Pancreas (tissue), 10 donors: ENCODE data around the gene WASF2. TPM values are rescaled to one million over a fixed set of nuclear protein-coding genes. Genes with fewer than 3 reads are reported as not detected.

Experiments
- ATAC-seq, 4 donors: fragments of 200-7000 bp; cut with Tn5 transposase; one replicate each; pipeline versions ENCODE4 v1.8.0 to v1.9.1; 2020; ENCODE audit warnings: mild to moderate bottlenecking in 4 of 4, moderate library complexity in 4 of 4
- DNase-seq, 6 donors: peaks; one replicate each; pipeline ENCODE4 v3.0.0-alpha.2; 2020
- FAIRE-seq: peaks from 2 replicates; lab custom pipeline; 2012; peaks lifted over from hg19 to GRCh38; lab: Jason Lieb, UNC
- H3K27ac ChIP-seq, 4 donors: fragments of 200-600 bp; sonication (generic); 1 replicate in 3 of 4; 2 replicates in 1 of 4; pipeline versions ENCODE4 v1.5.0 to v1.8.0; 2020
- H3K27me3 ChIP-seq, 4 donors: fragments of 200-600 bp; one replicate each; pipeline ENCODE4 v1.8.0; 2021
- H3K36me3 ChIP-seq, 3 donors: fragments of 200-600 bp; sonication (generic) in 1 of 3; one replicate each; pipeline versions ENCODE4 v1.5.0 to v1.8.0; 2020 to 2021
- H3K4me1 ChIP-seq, 3 donors: fragments of 200-600 bp; one replicate each; pipeline ENCODE4 v1.8.0; 2021
- H3K4me3 ChIP-seq, 4 donors: fragments of 200-600 bp; sonication (generic) in 2 of 4; one replicate each; pipeline versions ENCODE4 v1.5.0 to v1.8.0; 2020 to 2021
- H3K9me3 ChIP-seq, 4 donors: fragments of 200-600 bp; one replicate each; pipeline ENCODE4 v1.8.0; 2021
- WGBS, 2 donors: extraction: QIAGEN DNeasy Blood & Tissue Kit; methylation state at CpG; one replicate each; pipeline ENCODE4 v1.1.7; 2013; 5-methylcytosine and 5-hydroxymethylcytosine counted together
- intact Hi-C, 3 donors: fragments of 100-400 bp; cut with DNase I; formaldehyde crosslinking; loops; one replicate each; pipeline versions ENCODE4 v1.11.1 to v1.14.2; 2022
- polyA plus RNA-seq, 2 donors: library from polyadenylated mRNA; stranded (reverse); fragments of 200-250 nt; gene quantifications; one replicate each; pipeline ENCODE4 v1.2.3, GENCODE V29; 2013
- total RNA-seq, 6 donors: library from RNA; stranded (reverse); fragmentation: NEBNext Ultra II Directional in 4 of 6; extraction: Animal tissue kit (Norgen Biotek cat#: 25700) in 4 of 6; gene quantifications; one replicate each; pipeline versions ENCODE4 v1.2.1 to v1.2.4, GENCODE V29; 2021 to 2023
- TF ChIP-seq, protein P1 (sequence below), 4 donors: fragments of 200-600 bp; sonication (generic) in 3 of 4; IDR thresholded peaks; one replicate each; pipeline versions ENCODE4 v1.5.0 to v1.8.0; 2021; ENCODE audit warnings: antibody characterized with exemption in 4 of 4
- donor health status: healthy with polysubstance abuse.
- donor health status: DM: no; HTN: no; CAD: no; lungs with moderate emphysema.
- donor health status: DM: no; HTN: no; CAD: no.
- donor health status: control.
- donor health status: control.
- donor health status: Bipolar disorder and iron deficiency.
- donor health status: DM: yes; HTN: yes; CAD: no.
- donor health status: DM: no; HTN: no; CAD: no.
- donor health status: DM: no; HTN: no; CAD: no.
- donor health status: DM: yes; HTN: yes; CAD: no.

The WASF2 gene
- total and polyA plus RNA-seq, 8 donors: 13.5 to 83.2 (median 51.4) TPM

DNA sequence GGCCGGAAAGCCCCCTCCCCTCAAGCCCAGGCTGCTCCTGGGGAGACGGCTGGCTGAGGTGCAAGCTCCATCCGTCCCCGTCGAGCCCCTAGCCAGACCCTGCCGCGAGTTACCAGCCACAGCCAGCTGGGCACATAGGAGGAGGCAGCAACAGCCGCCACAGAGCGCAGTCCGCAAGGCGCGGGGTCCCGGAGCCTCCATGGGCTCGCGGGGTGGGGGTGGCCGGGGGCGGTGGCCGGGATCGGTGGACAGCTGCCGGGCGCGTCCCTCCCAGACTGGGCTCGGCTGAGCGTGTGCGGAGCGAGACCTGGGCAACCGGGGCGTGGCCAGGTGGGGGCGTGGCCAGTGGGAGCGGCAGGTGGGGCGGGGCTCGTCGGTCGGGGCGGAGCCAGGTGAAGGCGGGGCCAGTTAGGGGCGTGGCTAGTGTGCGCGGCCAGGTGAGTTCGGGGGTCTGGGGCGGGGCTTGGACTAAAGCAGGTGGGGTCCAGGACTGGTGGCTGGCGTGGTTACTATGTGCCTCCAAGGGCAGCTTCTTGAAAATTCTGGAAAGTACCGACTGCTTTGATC, 106.8 kb downstream of the WASF2 start, which contains the start of gene CD164L2:
Gene CD164L2, minus strand, starts transcription at position 295 of the 567 bp plus-strand sequence. Its CDS starts 94 bp downstream, at position 201.
- intact Hi-C loops: loop anchor here in 1 of 3 donors (10.0 kb wide), 1 partner anchor 48 kb away; no protein-coding TSS in a partner anchor
- WGBS, 2 donors: 10 to 12% methylated on average over 37 to 43 of the region's 43 CpGs
- peak within 1 kb of the TSS in 2 of 4 donors; percentile 34 to 50 for H3K4me3 ChIP-seq
- no peaks in the 10 kb centered on the region for H3K36me3 ChIP-seq
- TF ChIP-seq, protein P1, sequence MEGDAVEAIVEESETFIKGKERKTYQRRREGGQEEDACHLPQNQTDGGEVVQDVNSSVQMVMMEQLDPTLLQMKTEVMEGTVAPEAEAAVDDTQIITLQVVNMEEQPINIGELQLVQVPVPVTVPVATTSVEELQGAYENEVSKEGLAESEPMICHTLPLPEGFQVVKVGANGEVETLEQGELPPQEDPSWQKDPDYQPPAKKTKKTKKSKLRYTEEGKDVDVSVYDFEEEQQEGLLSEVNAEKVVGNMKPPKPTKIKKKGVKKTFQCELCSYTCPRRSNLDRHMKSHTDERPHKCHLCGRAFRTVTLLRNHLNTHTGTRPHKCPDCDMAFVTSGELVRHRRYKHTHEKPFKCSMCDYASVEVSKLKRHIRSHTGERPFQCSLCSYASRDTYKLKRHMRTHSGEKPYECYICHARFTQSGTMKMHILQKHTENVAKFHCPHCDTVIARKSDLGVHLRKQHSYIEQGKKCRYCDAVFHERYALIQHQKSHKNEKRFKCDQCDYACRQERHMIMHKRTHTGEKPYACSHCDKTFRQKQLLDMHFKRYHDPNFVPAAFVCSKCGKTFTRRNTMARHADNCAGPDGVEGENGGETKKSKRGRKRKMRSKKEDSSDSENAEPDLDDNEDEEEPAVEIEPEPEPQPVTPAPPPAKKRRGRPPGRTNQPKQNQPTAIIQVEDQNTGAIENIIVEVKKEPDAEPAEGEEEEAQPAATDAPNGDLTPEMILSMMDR (IDR thresholded peaks at IDR 0.05): no peak
- no peaks in the 10 kb centered on the region for H3K9me3 ChIP-seq
- ATAC-seq: peak; percentile 94 to 99 (median 97)
- no peaks in the 10 kb centered on the region for H3K27me3 ChIP-seq
- H3K27ac ChIP-seq: no peak within 1 kb of the TSS
- peak; percentile 72 to 96 (median 88) for DNase-seq
- no peaks in the 10 kb centered on the region for H3K4me1 ChIP-seq
- FAIRE-seq: no peak

DNA sequence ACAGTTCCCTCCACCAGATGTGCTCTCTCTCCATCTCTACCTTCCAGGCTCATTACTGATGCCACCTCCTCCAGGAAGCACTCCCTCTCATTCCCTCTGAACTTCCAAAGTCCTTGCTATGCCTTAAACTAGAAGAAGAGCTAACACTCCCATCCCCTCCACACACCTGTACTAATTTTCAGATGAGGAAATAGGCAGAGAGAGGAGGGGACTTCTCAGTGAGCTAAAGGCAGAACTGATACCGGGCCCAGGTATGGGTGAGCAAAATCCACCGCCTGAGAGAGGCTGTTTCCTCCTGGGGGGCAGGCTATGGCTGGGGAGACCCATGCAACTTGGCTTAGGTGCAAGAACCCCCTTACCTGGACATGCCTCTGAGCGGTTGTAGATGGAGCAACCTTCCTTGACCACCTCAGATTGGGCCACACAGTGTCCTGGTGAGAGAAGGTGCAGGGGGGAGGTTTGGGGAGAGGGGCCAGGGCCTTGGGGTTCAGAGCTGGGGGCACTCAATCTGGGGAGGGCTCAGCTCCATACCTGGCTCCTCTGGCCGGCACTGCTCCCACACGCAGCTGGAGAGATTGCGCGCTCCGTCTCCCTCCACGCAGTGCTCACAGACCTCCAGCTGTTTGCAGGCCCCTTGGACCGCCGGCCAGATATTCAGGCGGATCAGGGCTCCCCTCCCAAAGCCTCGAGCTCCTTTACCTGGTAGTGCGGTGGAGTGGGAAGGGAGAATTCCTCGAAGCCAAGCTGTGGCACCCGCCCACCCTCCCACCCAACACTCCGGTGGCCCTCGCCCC, 107.8 kb downstream of the WASF2 start:
- H3K36me3 ChIP-seq: no peaks in the 10 kb centered on the region

DNA sequence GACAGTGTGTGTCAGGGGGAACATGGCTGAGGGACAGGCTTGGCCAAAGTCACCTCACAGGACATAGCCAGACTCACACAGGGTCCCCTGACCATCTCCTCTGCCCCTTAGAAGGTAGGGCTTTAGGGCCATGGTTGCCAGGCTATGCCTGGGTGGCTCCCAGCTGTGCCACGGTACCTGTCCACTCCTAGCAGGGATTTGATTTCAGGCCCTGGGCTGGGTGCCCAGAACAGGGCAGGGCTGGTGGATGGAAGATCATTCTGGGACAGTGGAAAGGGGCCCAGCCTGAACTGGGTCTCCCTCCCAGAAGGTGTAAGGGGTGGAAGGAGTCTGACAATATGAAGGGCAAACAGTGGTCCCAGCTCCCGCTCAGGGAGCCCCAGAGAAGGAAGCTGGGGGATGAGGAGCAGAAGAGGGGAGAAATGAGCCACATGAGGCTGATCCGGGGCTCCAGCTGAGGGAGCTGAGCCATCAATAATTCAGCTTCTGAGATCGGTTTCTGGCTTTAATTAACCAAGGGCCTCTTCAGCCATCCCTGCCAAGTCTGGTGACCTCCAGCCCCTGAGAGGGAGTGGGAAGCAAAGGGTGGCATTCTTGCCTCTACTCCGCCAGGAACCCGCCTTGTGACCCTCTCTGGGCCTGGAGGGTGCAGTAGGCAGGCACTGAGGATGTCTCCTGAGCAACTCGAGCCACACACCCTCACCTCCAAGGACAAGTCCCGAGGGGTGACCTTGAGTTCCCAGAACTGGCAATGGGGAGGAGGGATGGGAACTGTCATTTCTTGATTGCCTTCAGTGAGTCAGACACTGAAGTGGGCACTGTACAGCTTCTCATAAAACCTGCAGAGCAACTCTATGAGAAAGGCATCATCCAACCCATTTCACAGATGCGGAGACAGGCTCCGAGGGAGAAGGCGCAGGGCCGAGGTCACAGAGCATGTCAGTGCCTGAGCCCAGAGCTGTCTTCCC, 108.9 kb downstream of the WASF2 start:
- H3K4me1 ChIP-seq: no peaks in the 10 kb centered on the region
- intact Hi-C loops: loop anchor here in 1 of 3 donors (10.0 kb wide), 1 partner anchor 46 kb away; no protein-coding TSS in a partner anchor
- H3K4me3 ChIP-seq: no peak overlapping the region
- H3K9me3 ChIP-seq: no peaks in the 10 kb centered on the region
- no peak for ATAC-seq
- TF ChIP-seq, protein P1 (IDR thresholded peaks at IDR 0.05): no peak
- H3K27me3 ChIP-seq: no peaks in the 10 kb centered on the region
- no peak overlapping the region for H3K27ac ChIP-seq
- H3K36me3 ChIP-seq: no peaks in the 10 kb centered on the region
- DNase-seq: peak in 1 of 6 donors; percentile 29
- FAIRE-seq: no peak
- 67 to 70% methylated on average over 12 of the region's 12 CpGs for WGBS, 2 donors

More for the DNA sequence above, 107.8 kb downstream of the WASF2 start:
- Histone ChIP-seq H3K4me3 (no peak overlapping the region), H3K27ac (no peak overlapping the region), H3K4me1 (no peaks in the 10 kb centered on the region), H3K27me3 (no peaks in the 10 kb centered on the region), H3K9me3 (no peaks in the 10 kb centered on the region)
- WGBS, 2 donors: 80% methylated on average over 17 to 18 of the region's 18 CpGs
- TF ChIP-seq, protein P1 (IDR thresholded peaks at IDR 0.05): no peak
- FAIRE-seq (no peak), ATAC-seq (no peak), DNase-seq (peak in 2 of 6 donors; percentile 28 to 64)
- intact Hi-C loops: loop anchor here in 1 of 3 donors (10.0 kb wide), 1 partner anchor 47 kb away; no protein-coding TSS in a partner anchor

DNA sequence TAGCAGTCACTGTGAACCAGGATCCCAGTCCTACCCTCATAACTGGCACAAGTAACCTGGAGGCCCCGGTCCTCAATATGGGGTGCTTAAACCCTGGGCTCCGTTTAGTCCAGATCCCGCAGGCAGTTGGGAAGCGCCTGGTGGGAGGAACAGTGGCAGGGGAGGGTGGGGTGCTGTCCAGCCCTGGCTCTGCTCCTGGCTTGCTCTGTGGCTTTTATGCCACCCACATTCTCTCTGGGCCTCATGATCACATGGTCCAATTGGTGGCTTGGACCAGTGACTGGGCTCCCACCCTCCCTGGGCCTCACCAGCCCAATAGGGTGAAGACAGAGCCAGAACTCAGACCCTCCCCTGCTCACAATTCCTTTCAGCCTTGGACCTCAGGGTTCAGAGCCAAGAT, 109.7 kb downstream of the WASF2 start:
- Histone ChIP-seq H3K36me3 (no peaks in the 10 kb centered on the region), H3K4me3 (no peak overlapping the region), H3K9me3 (no peaks in the 10 kb centered on the region), H3K27me3 (no peaks in the 10 kb centered on the region), H3K27ac (no peak overlapping the region), H3K4me1 (no peaks in the 10 kb centered on the region)
- 90 to 94% methylated on average over 4 of the region's 4 CpGs for WGBS, 2 donors
- peak in 1 of 6 donors; percentile 13 for DNase-seq
- ATAC-seq: no peak
- FAIRE-seq: no peak
- TF ChIP-seq, protein P1 (IDR thresholded peaks at IDR 0.05): no peak
- intact Hi-C loops: loop anchor here in 1 of 3 donors (10.0 kb wide), 1 partner anchor 45 kb away; no protein-coding TSS in a partner anchor
